Measurements from ENCODE around the gene GTSE1.

Gene GTSE1

GRCh38 chr22:46337870-46338269, 41.2 kb downstream of the GTSE1 start:
- TF ChIP-seq POLR2A (IDR thresholded peaks at IDR 0.05; ENCODE audit: low read depth, low read length) (no peak), TAF1 (IDR thresholded peaks at IDR 0.05; ENCODE audit: borderline replicate concordance, low read depth, low read length) (no peak), POLR2AphosphoS5 (IDR thresholded peaks at IDR 0.05; ENCODE audit: low read depth, low read length) (no peak)
- no peak for FAIRE-seq
- no peak for DNase-seq (ENCODE audit: insufficient read length)

- TF ChIP-seq POLR2A (IDR thresholded peaks at IDR 0.05; ENCODE audit: low read depth, low read length) (no peak), TAF1 (IDR thresholded peaks at IDR 0.05; ENCODE audit: borderline replicate concordance, low read depth, low read length) (no peak), POLR2AphosphoS5 (IDR thresholded peaks at IDR 0.05; ENCODE audit: low read depth, low read length) (no peak)
- DNase-seq (ENCODE audit: insufficient read length) (no peak), FAIRE-seq (no peak)
Observed at GRCh38 chr22:46338636-46339035, 42.0 kb downstream of the GTSE1 start.

GRCh38 chr22:46339956-46340355, 43.3 kb downstream of the GTSE1 start:
- FAIRE-seq (no peak), DNase-seq (ENCODE audit: insufficient read length) (no peak)
- no peak for TF ChIP-seq TAF1 (IDR thresholded peaks at IDR 0.05; ENCODE audit: borderline replicate concordance, low read depth, low read length)
- TF ChIP-seq POLR2AphosphoS5 (IDR thresholded peaks at IDR 0.05; ENCODE audit: low read depth, low read length): no peak
- TF ChIP-seq POLR2A (IDR thresholded peaks at IDR 0.05; ENCODE audit: low read depth, low read length): no peak

GRCh38 chr22:46340676-46341075, 44.0 kb downstream of the GTSE1 start:
- DNase-seq (ENCODE audit: insufficient read length): no peak
- FAIRE-seq: no peak
- TF ChIP-seq POLR2AphosphoS5 (IDR thresholded peaks at IDR 0.05; ENCODE audit: low read depth, low read length): no peak

- DNase-seq (ENCODE audit: insufficient read length) (no peak), FAIRE-seq (no peak)
- TF ChIP-seq TAF1 (IDR thresholded peaks at IDR 0.05; ENCODE audit: borderline replicate concordance, low read depth, low read length): no peak
- no peak for TF ChIP-seq POLR2AphosphoS5 (IDR thresholded peaks at IDR 0.05; ENCODE audit: low read depth, low read length)
Observed at GRCh38 chr22:46346680-46347405, 50.2 kb downstream of the GTSE1 start.

- TF ChIP-seq POLR2A (IDR thresholded peaks at IDR 0.05; ENCODE audit: low read depth, low read length) (no peak), TAF1 (IDR thresholded peaks at IDR 0.05; ENCODE audit: borderline replicate concordance, low read depth, low read length) (no peak), POLR2AphosphoS5 (IDR thresholded peaks at IDR 0.05; ENCODE audit: low read depth, low read length) (no peak)
- DNase-seq (ENCODE audit: insufficient read length): no peak
- FAIRE-seq: no peak
Observed at GRCh38 chr22:46347646-46348045, 51.0 kb downstream of the GTSE1 start.

GRCh38 chr22:46348099-46348695, 51.5 kb downstream of the GTSE1 start:
- FAIRE-seq (no peak), DNase-seq (ENCODE audit: insufficient read length) (no peak)
- TF ChIP-seq TAF1 (IDR thresholded peaks at IDR 0.05; ENCODE audit: borderline replicate concordance, low read depth, low read length) (no peak), POLR2AphosphoS5 (IDR thresholded peaks at IDR 0.05; ENCODE audit: low read depth, low read length) (no peak), POLR2A (IDR thresholded peaks at IDR 0.05; ENCODE audit: low read depth, low read length) (no peak)

GRCh38 chr22:46349238-46349637, 52.6 kb downstream of the GTSE1 start:
- no peak for DNase-seq (ENCODE audit: insufficient read length)
- no peak for FAIRE-seq
- TF ChIP-seq POLR2AphosphoS5 (IDR thresholded peaks at IDR 0.05; ENCODE audit: low read depth, low read length): no peak

- FAIRE-seq: no peak
- no peak for DNase-seq (ENCODE audit: insufficient read length)
- no peak for TF ChIP-seq TAF1 (IDR thresholded peaks at IDR 0.05; ENCODE audit: borderline replicate concordance, low read depth, low read length)
- no peak for TF ChIP-seq POLR2A (IDR thresholded peaks at IDR 0.05; ENCODE audit: low read depth, low read length)
- TF ChIP-seq POLR2AphosphoS5 (IDR thresholded peaks at IDR 0.05; ENCODE audit: low read depth, low read length): no peak
Observed at GRCh38 chr22:46349681-46350080, 53.0 kb downstream of the GTSE1 start.

GRCh38 chr22:46350121-46350520, 53.5 kb downstream of the GTSE1 start:
- TF ChIP-seq POLR2AphosphoS5 (IDR thresholded peaks at IDR 0.05; ENCODE audit: low read depth, low read length) (no peak), TAF1 (IDR thresholded peaks at IDR 0.05; ENCODE audit: borderline replicate concordance, low read depth, low read length) (no peak), POLR2A (IDR thresholded peaks at IDR 0.05; ENCODE audit: low read depth, low read length) (no peak)
- DNase-seq (ENCODE audit: insufficient read length) (no peak), FAIRE-seq (no peak)

GRCh38 chr22:46350646-46351045, 54.0 kb downstream of the GTSE1 start:
- TF ChIP-seq POLR2AphosphoS5 (IDR thresholded peaks at IDR 0.05; ENCODE audit: low read depth, low read length): no peak
- TF ChIP-seq POLR2A (IDR thresholded peaks at IDR 0.05; ENCODE audit: low read depth, low read length): 0 out of 2 replicates have a peak, but pooled peaks have one; percentile 9
- TF ChIP-seq TAF1 (IDR thresholded peaks at IDR 0.05; ENCODE audit: borderline replicate concordance, low read depth, low read length): no peak
- DNase-seq (ENCODE audit: insufficient read length): no peak
- no peak for FAIRE-seq

- no peak for FAIRE-seq
- no peak for DNase-seq (ENCODE audit: insufficient read length)
- TF ChIP-seq TAF1 (IDR thresholded peaks at IDR 0.05; ENCODE audit: borderline replicate concordance, low read depth, low read length) (no peak), POLR2A (IDR thresholded peaks at IDR 0.05; ENCODE audit: low read depth, low read length) (0 out of 2 replicates have a peak, but pooled peaks have one; percentile 2)
Observed at GRCh38 chr22:46351131-46351735, 54.6 kb downstream of the GTSE1 start.
